NT2/D1 (cell line): Measurements from ENCODE around the gene LEF1.

Experiments
- SUZ12 ChIP-seq: IDR thresholded peaks from 2 replicates; pipeline ENCODE4 v1.6.1; 2011; ENCODE audit not compliant: insufficient read length, insufficient read depth; ENCODE audit errors: extremely low read depth
- YY1 ChIP-seq: IDR thresholded peaks from 2 replicates; pipeline ENCODE4 v1.6.1; 2011; ENCODE audit not compliant: insufficient read length, insufficient read depth
- ZNF274 ChIP-seq: IDR thresholded peaks from 2 replicates; pipeline ENCODE4 v1.6.1; 2011; ENCODE audit warnings: mild to moderate bottlenecking, low read depth, low read length

DNA sequence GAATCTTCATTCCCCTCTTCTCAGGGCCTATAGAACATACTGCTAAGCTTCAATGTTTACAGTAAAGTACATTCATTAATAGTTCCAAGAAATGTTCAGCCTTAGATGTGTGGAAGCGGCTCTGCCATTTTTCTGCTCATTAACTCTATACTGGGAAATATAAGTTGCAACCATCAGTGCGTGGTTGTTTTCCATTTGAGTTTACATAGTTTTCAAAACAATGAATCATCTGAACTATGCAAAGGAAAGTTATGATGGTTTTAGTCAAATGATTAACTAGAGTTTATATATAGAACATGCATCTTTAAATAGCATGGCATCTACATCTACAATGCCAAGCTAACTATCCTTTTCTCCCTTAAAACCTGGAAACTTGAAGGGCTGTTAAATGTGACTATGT, 29.6 kb downstream of the LEF1 start:
- no peak for TF ChIP-seq YY1
- TF ChIP-seq ZNF274 = no peak
- no peak for TF ChIP-seq SUZ12
